Right lobe of liver (tissue), 6 donors: ENCODE data around the gene ABHD5. TPM values are rescaled to one million over a fixed set of nuclear protein-coding genes. Genes with fewer than 3 reads are reported as not detected.

Experiments
- ATAC-seq, 4 donors: fragments of 200-7000 bp; cut with Tn5 transposase; one replicate each; pipeline ENCODE4 v1.9.1; 2020; ENCODE audit warnings: mild to moderate bottlenecking in 4 of 4, moderate library complexity in 4 of 4
- DNase-seq, 3 donors: peaks; one replicate each; pipeline ENCODE4 v3.0.0-alpha.2; 2020
- H3K27ac ChIP-seq, 3 donors: fragments of 200-600 bp; one replicate each; pipeline ENCODE4 v1.8.0; 2022
- H3K27me3 ChIP-seq, 2 donors: fragments of 200-600 bp; one replicate each; pipeline ENCODE4 v1.8.0; 2022
- H3K36me3 ChIP-seq, 4 donors: fragments of 200-600 bp; sonication (generic) in 1 of 4; one replicate each; pipeline versions ENCODE4 v1.5.1 to v1.8.0; 2017 to 2022; ENCODE audit warnings: control low read depth in 1 of 4
- H3K4me1 ChIP-seq, 4 donors: fragments of 200-600 bp; sonication (generic) in 1 of 4; one replicate each; pipeline versions ENCODE4 v1.5.1 to v1.8.0; 2017 to 2022; ENCODE audit warnings: control low read depth in 1 of 4
- H3K4me3 ChIP-seq, 3 donors: fragments of 200-600 bp; one replicate each; pipeline ENCODE4 v1.8.0; 2022
- H3K9me3 ChIP-seq, 4 donors: fragments of 200-600 bp; sonication (generic) in 1 of 4; one replicate each; pipeline versions ENCODE4 v1.5.1 to v1.8.0; 2017 to 2022; ENCODE audit warnings: control low read depth in 1 of 4
- POLR2A ChIP-seq: fragments of 450-650 bp; IDR thresholded peaks from one replicate; pipeline ENCODE4 v1.6.1; 2017; ENCODE audit warnings: antibody characterized with exemption, mild to moderate bottlenecking
- WGBS: methylation state at CpG from one replicate; pipeline ENCODE4 v1.1.6; 2018; ENCODE audit warnings: low coverage, low lambda C conversion rate; ENCODE audit not compliant: insufficient coverage; ENCODE audit errors: missing lambda C conversion rate; 5-methylcytosine and 5-hydroxymethylcytosine counted together
- intact Hi-C, 2 donors: fragments of 100-400 bp; cut with DNase I; formaldehyde crosslinking; loops; one replicate each; pipeline versions ENCODE4 v1.11.2 to v1.14.1; 2022
- total RNA-seq, 6 experiments: library from RNA; depleted of rRNA in 2 of 6; stranded (reverse); fragments of >200 nt in 2 of 6; fragmentation: NEBNext Ultra II Directional in 3 of 6; extraction: Animal tissue kit (Norgen Biotek cat#: 25700) in 3 of 6; gene quantifications; one replicate each; pipeline versions ENCODE4 v1.1.0 to v1.2.4, GENCODE V29; 2016 to 2023
- TF ChIP-seq, protein P1 (sequence below), 4 donors: fragments of 200-600 bp in 3 of 4; fragments of 450-650 bp in 1 of 4; IDR thresholded peaks; one replicate each; pipeline versions ENCODE4 v1.5.1 to v1.8.0; 2016 to 2022; ENCODE audit warnings: antibody characterized with exemption in 4 of 4, mild to moderate bottlenecking in 2 of 4
- donor health status: DM: no; HTN: yes; CAD: no.
- donor health status: DM: no; HTN: no; CAD: no.
- donor health status: DM: no; HTN: no; CAD: no.
- donor health status: DM: no; HTN: yes; CAD: no.
- donor health status: DM: no; HTN: yes; CAD: no.

The ABHD5 gene
- total RNA-seq, 6 experiments from 2014 or later, result 10.8 to 23.0 (median 14.6) TPM

DNA sequence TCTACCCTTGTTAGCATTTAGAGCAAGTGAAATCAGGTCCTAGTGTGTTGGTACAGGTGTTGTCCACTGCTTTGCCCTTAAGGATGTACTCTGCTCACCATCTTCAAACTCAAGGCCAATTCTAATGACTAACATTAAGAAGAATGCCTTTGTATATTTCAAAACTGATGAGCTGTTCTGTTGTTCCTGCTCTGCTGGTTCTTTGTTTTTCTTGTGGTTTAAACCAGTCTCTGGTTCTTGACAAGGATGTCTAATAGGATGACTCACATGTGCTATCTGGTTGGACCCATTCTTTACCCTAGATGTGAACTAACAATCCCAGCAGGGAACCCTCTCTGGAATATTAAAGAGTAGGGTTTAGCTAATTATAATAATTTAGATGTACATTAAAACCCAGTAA is 17.3 kb downstream of the ABHD5 start:
- Histone ChIP-seq H3K4me1 (peaks cover 0 to 24% (median 6%) of the 10 kb centered on the region in 4 donors), H3K9me3 (no peaks in the 10 kb centered on the region), H3K27me3 (no peaks in the 10 kb centered on the region), H3K27ac (no peak overlapping the region), H3K4me3 (no peak overlapping the region), H3K36me3 (peaks cover 0 to 15% (median 2%) of the 10 kb centered on the region in 4 donors)
- peak in 1 of 4 donors; percentile 26 for ATAC-seq
- no peak for TF ChIP-seq POLR2A
- TF ChIP-seq, protein P1, sequence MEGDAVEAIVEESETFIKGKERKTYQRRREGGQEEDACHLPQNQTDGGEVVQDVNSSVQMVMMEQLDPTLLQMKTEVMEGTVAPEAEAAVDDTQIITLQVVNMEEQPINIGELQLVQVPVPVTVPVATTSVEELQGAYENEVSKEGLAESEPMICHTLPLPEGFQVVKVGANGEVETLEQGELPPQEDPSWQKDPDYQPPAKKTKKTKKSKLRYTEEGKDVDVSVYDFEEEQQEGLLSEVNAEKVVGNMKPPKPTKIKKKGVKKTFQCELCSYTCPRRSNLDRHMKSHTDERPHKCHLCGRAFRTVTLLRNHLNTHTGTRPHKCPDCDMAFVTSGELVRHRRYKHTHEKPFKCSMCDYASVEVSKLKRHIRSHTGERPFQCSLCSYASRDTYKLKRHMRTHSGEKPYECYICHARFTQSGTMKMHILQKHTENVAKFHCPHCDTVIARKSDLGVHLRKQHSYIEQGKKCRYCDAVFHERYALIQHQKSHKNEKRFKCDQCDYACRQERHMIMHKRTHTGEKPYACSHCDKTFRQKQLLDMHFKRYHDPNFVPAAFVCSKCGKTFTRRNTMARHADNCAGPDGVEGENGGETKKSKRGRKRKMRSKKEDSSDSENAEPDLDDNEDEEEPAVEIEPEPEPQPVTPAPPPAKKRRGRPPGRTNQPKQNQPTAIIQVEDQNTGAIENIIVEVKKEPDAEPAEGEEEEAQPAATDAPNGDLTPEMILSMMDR (IDR thresholded peaks at IDR 0.05), result no peak
- intact Hi-C loops, result no loop called here
- DNase-seq, result no peak

DNA sequence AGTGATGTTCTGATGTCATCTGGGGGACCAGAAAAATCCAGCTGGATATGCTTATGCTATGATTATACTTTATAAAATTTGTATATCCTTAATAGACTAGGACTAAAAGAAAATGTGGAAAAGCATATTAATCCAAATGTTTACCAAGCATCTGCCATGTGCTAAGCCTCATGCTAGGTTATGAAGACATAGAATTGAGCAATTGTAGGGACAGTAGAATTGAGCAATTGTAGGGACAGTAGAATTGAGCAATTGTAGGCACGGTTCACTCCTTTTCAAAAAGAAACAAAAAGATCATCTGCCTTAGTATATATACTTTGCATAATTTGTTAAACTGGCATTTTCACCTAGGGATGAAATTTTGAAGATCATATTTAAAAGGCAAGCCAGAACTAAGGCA is 18.3 kb downstream of the ABHD5 start:
- no peak for DNase-seq
- peaks cover 0 to 24% (median 6%) of the 10 kb centered on the region in 4 donors for H3K4me1 ChIP-seq

DNA sequence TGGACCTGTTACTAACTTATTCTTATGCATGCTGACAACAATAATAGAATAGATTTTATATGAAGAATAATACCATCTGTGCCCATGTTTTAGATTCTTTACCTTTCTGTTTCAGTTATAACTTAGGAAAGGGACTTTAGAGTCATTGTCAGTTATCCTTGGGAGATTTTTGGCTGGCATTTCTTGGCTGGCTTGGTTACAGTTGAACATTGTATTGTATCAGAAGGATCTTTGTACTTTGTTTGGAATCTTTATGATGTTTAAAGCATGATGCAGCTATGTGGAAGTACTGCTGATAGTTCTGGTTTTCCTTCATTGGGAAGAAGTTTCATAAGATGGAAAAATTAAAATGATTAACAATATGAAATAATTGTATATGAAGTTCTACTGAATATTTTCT is 19.9 kb downstream of the ABHD5 start:
- peaks cover 0 to 24% (median 6%) of the 10 kb centered on the region in 4 donors for H3K4me1 ChIP-seq
- TF ChIP-seq POLR2A, result no peak
- TF ChIP-seq, protein P1 (IDR thresholded peaks at IDR 0.05), result no peak
- no peak for ATAC-seq
- H3K4me3 ChIP-seq, result no peak overlapping the region
- intact Hi-C loops, result no loop called here
- H3K36me3 ChIP-seq, result peaks cover 0 to 16% (median 3%) of the 10 kb centered on the region in 4 donors
- no peaks in the 10 kb centered on the region for H3K27me3 ChIP-seq
- H3K27ac ChIP-seq, result no peak overlapping the region
- H3K9me3 ChIP-seq, result no peaks in the 10 kb centered on the region
- no peak for DNase-seq

More for the DNA sequence above, 18.3 kb downstream of the ABHD5 start:
- H3K4me3 ChIP-seq, result no peak overlapping the region
- intact Hi-C loops, result no loop called here
- TF ChIP-seq POLR2A, result no peak
- TF ChIP-seq, protein P1 (IDR thresholded peaks at IDR 0.05), result no peak
- WGBS, result 5% methylated on average over 1 of the region's 1 CpG
- H3K9me3 ChIP-seq, result no peaks in the 10 kb centered on the region
- no peaks in the 10 kb centered on the region for H3K27me3 ChIP-seq
- H3K27ac ChIP-seq, result no peak overlapping the region
- peak; percentile 72 to 92 (median 83) for ATAC-seq
- H3K36me3 ChIP-seq, result peaks cover 0 to 16% (median 2%) of the 10 kb centered on the region in 4 donors

DNA sequence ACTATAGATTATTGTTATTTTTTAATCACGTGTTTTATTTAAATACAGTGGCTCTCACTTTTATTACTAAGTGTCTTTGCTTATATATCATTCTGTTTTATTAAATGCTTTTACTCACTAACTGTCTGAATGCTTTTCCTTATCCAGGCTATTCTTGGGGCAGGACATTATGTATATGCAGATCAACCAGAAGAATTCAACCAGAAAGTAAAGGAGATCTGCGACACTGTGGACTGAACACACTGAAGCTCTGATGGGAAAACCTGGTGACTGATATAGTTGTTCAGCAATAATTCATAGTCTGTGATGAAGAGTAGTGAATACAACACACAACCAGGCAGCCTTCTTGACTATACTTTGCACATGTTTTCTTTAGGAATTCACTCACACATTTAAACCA is 27.6 kb downstream of the ABHD5 start:
- H3K9me3 ChIP-seq, result no peaks in the 10 kb centered on the region
- ATAC-seq (no peak), DNase-seq (no peak)
- 100% methylated on average over 2 of the region's 2 CpGs for WGBS
- TF ChIP-seq, protein P1 (IDR thresholded peaks at IDR 0.05), result no peak
- no peaks in the 10 kb centered on the region for H3K4me1 ChIP-seq
- H3K4me3 ChIP-seq, result no peak overlapping the region
- H3K27ac ChIP-seq, result no peak overlapping the region
- H3K27me3 ChIP-seq, result no peaks in the 10 kb centered on the region
- H3K36me3 ChIP-seq, result peaks cover 0 to 26% (median 3%) of the 10 kb centered on the region in 4 donors
- intact Hi-C loops, result no loop called here

DNA sequence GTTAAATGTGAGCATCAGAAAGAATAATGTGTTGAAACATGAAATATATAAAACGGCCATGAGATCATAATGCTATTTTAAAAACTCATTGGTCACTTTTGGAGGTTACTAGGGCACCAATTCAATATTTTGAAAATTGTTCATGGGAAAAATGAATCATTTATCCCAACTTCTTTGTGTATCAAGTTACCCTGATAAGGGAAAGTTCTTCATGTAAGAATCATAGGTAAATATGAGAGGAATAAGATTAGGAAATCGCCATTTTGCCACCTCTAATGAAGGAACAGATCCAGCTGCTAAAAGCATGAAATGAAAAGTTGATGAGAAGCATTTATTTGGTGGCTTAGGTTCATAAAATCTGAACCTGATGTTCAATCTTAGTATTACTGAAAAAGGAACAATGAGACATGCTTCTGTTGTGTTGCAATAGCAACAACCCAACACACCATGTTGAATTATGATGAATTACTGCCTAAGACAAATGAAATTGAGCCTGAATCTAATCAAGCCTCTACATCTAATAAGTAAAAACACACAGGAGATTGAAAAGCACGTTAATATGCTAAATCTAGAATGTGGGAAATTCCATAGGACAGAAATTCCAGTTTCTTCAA is 32.5 kb downstream of the ABHD5 start:
- no peaks in the 10 kb centered on the region for H3K27me3 ChIP-seq
- TF ChIP-seq, protein P1 (IDR thresholded peaks at IDR 0.05), result no peak
- no peak for TF ChIP-seq POLR2A
- DNase-seq (no peak), ATAC-seq (no peak)
- no peaks in the 10 kb centered on the region for H3K4me1 ChIP-seq
- H3K36me3 ChIP-seq, result peaks cover 0 to 13% (median 1%) of the 10 kb centered on the region in 4 donors
- intact Hi-C loops, result no loop called here
- WGBS, result 98% methylated on average over 3 of the region's 3 CpGs
- H3K9me3 ChIP-seq, result no peaks in the 10 kb centered on the region
- no peak overlapping the region for H3K27ac ChIP-seq
- H3K4me3 ChIP-seq, result no peak overlapping the region
